ENCODE measurements around the gene RHOC.

RHOC gene

GRCh38 chr1:112702420-112703261, 4.3 kb downstream of the RHOC start:
- in situ Hi-C loops (cut with MboI; ENCODE audit: low pct_unique_long_range_greater_than_20kb, low sequenced_read_pairs, unreplicated experiment), result loop anchor here (10.0 kb wide), 1 partner anchor 308 kb away; the partner anchor contains the start of gene CTTNBP2NL
- TF ChIP-seq CTCF (IDR thresholded peaks at IDR 0.05; ENCODE audit: extremely low read depth, insufficient read depth, missing control alignments), result no peak
- no peak for DNase-seq (ENCODE audit: low spot score)

DNA sequence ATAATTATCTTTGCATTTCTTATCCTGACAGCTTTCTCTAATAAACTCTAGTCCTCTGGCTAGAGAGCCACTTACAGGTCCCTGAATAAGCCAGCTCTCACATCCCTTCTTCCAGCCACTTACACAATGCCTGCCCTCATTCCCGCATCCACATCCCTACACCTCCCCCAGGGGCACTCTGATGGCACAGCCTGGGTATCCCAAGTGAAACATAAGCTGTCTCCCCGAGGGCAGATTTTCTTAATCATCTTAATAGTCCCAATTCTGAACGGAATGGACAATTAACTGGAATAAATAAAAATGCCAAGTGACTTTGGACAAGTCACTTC, 4.9 kb downstream of the RHOC start:
- in situ Hi-C loops (cut with MboI; ENCODE audit: low pct_unique_long_range_greater_than_20kb, low sequenced_read_pairs, unreplicated experiment), result loop anchor here (10.0 kb wide), 1 partner anchor 307 kb away; the partner anchor contains the start of gene CTTNBP2NL

GRCh38 chr1:112701227-112702066, 5.5 kb downstream of the RHOC start:
- no peak for DNase-seq (ENCODE audit: low spot score)
- in situ Hi-C loops (cut with MboI; ENCODE audit: low pct_unique_long_range_greater_than_20kb, low sequenced_read_pairs, unreplicated experiment), result loop anchor here (10.0 kb wide), 1 partner anchor 307 kb away; the partner anchor contains the start of gene CTTNBP2NL
- TF ChIP-seq CTCF (IDR thresholded peaks at IDR 0.05; ENCODE audit: extremely low read depth, insufficient read depth, missing control alignments), result no peak

More for the DNA sequence above, 4.9 kb downstream of the RHOC start:
- no peak for TF ChIP-seq CTCF (IDR thresholded peaks at IDR 0.05; ENCODE audit: extremely low read depth, insufficient read depth, missing control alignments)
- DNase-seq (ENCODE audit: low spot score), result no peak

- in situ Hi-C loops (cut with MboI; ENCODE audit: low pct_unique_long_range_greater_than_20kb, low sequenced_read_pairs, unreplicated experiment), result loop anchor here (10.0 kb wide), 1 partner anchor 306 kb away; the partner anchor contains the start of gene CTTNBP2NL
- no peak for TF ChIP-seq CTCF (IDR thresholded peaks at IDR 0.05; ENCODE audit: extremely low read depth, insufficient read depth, missing control alignments)
- peak; percentile 79 for DNase-seq (ENCODE audit: low spot score)
These were observed 6.4 kb downstream of the RHOC start for GRCh38 chr1:112700290-112701226.

- in situ Hi-C loops (cut with MboI; ENCODE audit: low pct_unique_long_range_greater_than_20kb, low sequenced_read_pairs, unreplicated experiment), result loop anchor here (10.0 kb wide), 1 partner anchor 305 kb away; the partner anchor contains the start of gene CTTNBP2NL
- TF ChIP-seq CTCF (IDR thresholded peaks at IDR 0.05; ENCODE audit: extremely low read depth, insufficient read depth, missing control alignments), result no peak
- no peak for DNase-seq (ENCODE audit: low spot score)
These were observed 7.3 kb downstream of the RHOC start for GRCh38 chr1:112699425-112700144.

Measured in GM13977 (cell line).